Fibroblast of villous mesenchyme (primary cell): Measurements from ENCODE around the gene PRCC. TPM values are rescaled to one million over a fixed set of nuclear protein-coding genes. Genes with fewer than 3 reads are reported as not detected.
A peak's percentile ranks its signal among the peaks of the same experiment; 100 is the strongest.

Experiments
- DNase-seq: peaks from one replicate; pipeline ENCODE4 v3.0.0-alpha.2; 2010; ENCODE audit warnings: low read depth
- H3K4me3 ChIP-seq: 2 replicates; pipeline ENCODE4 v1.5.1; 2011; ENCODE audit warnings: low read depth, mild to moderate bottlenecking, low read length
- CTCF ChIP-seq: IDR thresholded peaks from 2 replicates; pipeline ENCODE4 v1.5.1; 2012; ENCODE audit warnings: low read depth, mild to moderate bottlenecking, low read length; ENCODE audit not compliant: insufficient read depth
- total RNA-seq: library from RNA; depleted of rRNA; stranded (reverse); fragments of >200 nt; gene quantifications from 2 replicates; pipeline ENCODE4 v1.2.3, GENCODE V29; 2012

Gene PRCC
- total RNA-seq, 1 donor, result 19.0 TPM

GRCh38 chr1:156749419-156750118 is 17.8 kb upstream of the PRCC start:
- H3K4me3 ChIP-seq, result peak overlapping the region; percentile 87
- TF ChIP-seq CTCF, result no peak
- no peak for DNase-seq

- no peak for DNase-seq
- no peak for TF ChIP-seq CTCF
- H3K4me3 ChIP-seq, result peak overlapping the region; percentile 87
Measured at GRCh38 chr1:156750191-156750672, 17.1 kb upstream of the PRCC start.

GRCh38 chr1:156750711-156751450 is 16.5 kb upstream of the PRCC start:
- peak overlapping the region; percentile 87 for H3K4me3 ChIP-seq
- peak; percentile 53 for DNase-seq
- no peak for TF ChIP-seq CTCF

- no peak for DNase-seq
- H3K4me3 ChIP-seq, result peak within 1 kb of the TSS; percentile 87
- TF ChIP-seq CTCF, result no peak
Measured at GRCh38 chr1:156751451-156751756, 15.9 kb upstream of the PRCC start, which contains the start of gene HDGF. TSS of gene HDGF (minus strand) at chr1:156751675. CDS start at chr1:156751429, 246 bp downstream.

- H3K4me3 ChIP-seq, result peak overlapping the region; percentile 87
- peak; percentile 97 for DNase-seq
- no peak for TF ChIP-seq CTCF
Measured at GRCh38 chr1:156751757-156752481, 15.4 kb upstream of the PRCC start.

- TF ChIP-seq CTCF, result no peak
- peak overlapping the region; percentile 87 for H3K4me3 ChIP-seq
- DNase-seq, result peak; percentile 59
Measured at GRCh38 chr1:156752843-156753482, 14.4 kb upstream of the PRCC start.
